Effector CD8-positive, alpha-beta T cell (primary cell): ENCODE results near the gene ACYP1.

ENCODE experiments used
- DNase-seq: peaks from one replicate; lab custom pipeline; 2025; lab: John Stamatoyannopoulos, UW

The ACYP1 gene

DNA sequence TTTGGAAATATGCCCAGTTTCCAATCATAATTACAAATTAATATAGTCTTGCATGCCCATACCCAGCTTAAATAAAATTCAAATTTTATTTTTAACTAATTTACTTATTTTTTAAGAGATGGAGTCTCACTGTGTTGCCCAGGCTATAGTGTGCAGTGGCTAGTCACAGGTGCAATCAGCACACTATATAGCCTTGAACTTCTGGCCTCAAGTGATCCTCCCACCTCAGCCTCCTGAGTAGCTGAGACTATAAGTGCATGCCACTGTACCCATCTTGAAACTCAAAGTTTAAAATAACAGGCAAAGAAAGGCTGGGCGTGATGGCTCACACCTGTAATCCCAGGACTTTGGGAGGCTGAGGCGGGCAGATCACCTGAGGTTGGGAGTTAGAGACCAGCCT lies 22.9 kb downstream of the ACYP1 start:
- no peak for DNase-seq

DNA sequence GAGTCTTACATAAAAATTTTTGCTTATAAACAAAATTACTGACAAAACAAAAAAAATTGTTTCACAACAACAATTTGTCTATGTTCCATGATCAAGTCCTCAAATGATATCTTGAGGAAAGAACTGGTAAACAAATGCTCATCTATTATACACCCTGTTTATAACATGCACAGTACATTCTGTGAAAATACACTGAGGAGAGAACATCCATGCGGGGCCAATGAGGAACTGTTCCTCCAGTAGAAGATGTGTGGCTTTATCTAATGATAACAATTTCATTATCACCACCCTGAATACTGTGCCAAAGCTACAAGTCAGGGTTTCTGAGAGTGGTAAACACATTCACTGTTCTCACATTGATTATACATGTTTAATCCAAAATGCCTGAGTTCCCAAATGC lies 23.3 kb downstream of the ACYP1 start:
- no peak for DNase-seq

DNA sequence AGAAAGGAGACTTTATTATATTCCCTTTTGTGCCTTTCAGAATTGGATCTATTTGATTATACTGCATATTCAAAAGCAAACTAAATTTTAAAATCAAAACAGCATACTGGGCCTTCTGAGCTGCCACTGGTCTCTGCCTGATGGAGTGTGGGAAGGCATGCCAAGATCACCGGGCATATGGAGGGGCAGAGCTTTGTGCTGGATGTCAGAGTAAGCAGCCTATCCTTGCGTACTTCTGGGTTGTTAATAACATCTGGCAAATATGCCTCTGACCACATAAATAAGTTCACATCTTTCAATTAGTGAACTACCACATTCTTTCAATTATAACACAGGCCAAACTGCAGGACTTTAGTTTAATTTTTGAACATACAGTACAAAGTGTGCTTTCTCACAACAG lies 30.9 kb downstream of the ACYP1 start:
- no peak for DNase-seq

DNA sequence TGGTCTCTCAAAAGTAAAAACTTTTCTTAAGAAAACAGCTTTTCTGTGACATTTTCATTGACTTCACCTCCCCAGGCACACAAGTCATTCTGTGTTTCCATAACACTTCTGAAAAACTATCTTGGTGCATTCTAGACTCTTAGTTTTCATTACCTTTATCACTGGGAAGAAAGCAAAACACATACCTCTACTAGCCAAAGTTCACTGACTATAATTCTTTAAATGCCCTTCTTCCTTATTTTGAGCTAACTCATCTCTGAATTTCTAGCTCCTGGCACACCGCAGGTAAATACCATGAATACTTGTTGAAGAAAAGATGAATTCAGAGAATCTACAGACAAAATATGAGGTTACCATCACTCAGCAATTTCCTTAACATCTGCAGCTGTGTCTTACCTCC lies 33.7 kb downstream of the ACYP1 start:
- no peak for DNase-seq

DNA sequence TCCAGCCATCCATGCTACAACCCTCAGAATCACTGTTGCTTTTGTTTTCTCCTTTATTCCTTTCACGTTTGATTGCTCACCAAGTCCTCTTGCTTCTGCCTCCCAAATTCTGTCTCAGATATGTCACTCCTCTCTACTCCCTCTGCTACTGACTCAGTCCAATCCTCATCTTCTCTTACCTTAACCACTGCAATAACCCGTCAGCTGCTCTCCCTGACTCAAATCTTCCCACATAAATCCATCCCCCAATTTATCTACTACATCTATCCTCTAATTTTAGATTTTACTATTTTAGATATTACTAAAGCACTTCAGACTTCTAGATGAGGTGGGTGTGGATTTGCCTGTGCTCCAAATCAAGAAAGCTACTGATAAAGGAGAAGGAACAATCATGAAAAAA lies 37.9 kb downstream of the ACYP1 start:
- no peak for DNase-seq

GRCh38 chr14:75025082-75025481 lies 38.7 kb downstream of the ACYP1 start:
- DNase-seq, result no peak

DNA sequence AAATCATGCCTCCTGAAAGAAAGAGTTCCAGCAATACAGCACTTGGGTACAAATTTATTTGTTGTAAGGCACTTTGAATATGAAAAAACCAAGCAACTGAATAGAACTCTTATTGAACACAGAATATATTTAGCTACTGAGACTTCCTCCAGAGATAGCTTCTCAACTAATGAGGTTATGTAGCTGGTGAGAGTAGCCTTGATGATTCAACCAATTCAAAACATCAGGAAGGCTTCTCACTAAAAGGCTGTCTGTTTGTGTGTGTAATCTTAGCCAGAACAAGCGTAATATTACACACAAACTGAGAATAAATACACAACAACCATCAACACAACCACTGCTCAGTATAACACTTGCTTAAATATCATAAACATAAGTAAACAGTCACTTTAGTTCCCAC lies 40.7 kb downstream of the ACYP1 start:
- DNase-seq, result no peak

- no peak for DNase-seq
These were observed 41.2 kb downstream of the ACYP1 start for GRCh38 chr14:75022655-75023054.

- no peak for DNase-seq
These were observed 45.1 kb downstream of the ACYP1 start for GRCh38 chr14:75018694-75019093.

DNA sequence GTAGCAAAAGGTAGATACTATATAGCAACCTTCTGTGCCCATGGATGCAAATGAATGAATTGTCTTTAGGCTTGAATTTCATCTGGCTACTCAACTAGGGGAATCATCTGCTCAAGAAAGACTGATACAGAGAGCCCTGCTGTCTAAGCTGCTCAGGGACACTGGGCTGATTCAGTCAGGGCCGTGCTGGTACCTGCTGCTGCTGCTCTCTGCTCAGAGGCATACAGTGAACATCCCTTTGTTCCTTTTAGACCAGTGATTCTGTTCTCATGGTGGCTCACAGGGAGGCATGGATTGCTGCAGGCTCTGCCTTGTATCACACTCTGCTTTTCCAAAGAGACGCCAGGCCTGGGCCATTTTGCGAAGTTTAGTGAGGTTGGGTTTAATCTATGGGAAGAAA lies 47.0 kb downstream of the ACYP1 start:
- DNase-seq, result no peak

GRCh38 chr14:75015496-75015895 lies 48.3 kb downstream of the ACYP1 start:
- DNase-seq, result no peak

DNA sequence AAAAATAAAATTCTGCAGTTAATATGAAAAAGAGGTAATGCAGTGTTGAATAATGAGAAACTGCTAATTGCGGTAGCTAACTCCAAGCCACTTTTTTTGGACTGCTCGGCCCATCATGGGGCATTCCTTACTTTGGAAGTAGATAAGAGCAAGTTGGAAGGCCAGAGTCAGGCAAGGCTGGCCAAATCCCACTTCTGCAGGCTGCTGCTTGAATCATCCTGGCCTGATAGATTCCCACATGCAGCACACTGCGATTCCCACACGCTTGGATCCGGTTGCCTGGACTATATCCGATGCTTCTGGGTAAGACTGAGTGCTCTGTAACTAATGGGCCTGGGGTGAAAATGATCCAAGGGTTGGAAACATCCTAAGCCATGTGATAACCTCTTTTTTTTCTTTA lies 50.5 kb downstream of the ACYP1 start:
- no peak for DNase-seq

DNA sequence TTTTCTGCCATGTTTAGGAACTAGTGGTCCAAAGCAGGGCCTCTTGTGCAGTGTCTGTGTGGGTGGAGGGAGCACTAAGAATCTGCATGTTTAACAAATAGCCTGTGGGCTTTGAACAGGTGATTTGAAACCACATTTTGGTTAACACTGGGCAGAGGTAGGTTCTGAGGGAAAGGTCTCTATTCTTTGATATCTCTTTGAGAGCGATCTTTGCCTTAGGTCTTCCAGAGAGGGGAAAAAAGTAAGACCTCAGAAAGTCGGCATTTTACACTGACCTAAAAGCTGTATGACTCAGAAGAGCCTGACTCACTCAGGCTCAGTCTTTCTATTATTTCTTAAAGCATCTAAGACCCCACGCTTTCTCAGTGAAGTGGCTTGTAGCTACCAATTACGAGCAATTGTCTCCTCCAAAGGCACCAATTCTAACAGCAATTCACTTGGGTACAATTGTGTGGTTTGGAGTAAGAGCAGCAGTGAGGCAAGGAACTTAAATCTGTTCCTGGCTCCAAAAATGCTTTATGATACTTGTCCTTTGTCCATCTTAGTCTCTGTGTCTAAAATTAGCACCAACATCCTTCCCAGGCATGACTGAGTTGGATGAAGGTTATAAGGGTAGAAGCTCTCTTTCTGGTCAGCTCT lies 52.3 kb downstream of the ACYP1 start:
- DNase-seq, result no peak

- DNase-seq, result no peak
These were observed 53.2 kb downstream of the ACYP1 start for GRCh38 chr14:75010472-75011093.

DNA sequence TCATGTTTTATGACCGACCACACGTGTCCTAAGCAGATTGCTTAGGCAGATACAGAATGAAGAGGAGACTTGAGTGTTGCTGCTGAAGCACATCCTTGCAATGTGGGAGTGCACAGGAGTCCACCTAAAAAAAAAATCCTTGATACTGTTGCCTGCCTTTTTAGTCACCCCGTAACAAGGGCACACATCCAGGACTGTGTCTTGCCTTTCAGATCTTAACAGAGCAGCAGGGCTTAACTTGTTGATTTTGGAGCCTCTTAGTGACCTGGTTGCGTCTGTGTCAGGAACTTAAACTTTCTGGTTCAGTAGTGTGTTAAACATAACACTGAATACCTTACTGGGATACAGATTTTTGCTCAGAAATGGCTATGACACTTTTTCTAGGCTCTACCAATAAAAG lies 54.6 kb downstream of the ACYP1 start:
- no peak for DNase-seq

- no peak for DNase-seq
These were observed 58.5 kb downstream of the ACYP1 start for GRCh38 chr14:75005357-75005756.

- no peak for DNase-seq
These were observed 60.4 kb downstream of the ACYP1 start for GRCh38 chr14:75003250-75004027.
